NCI-H2227 (cell line): ENCODE measurements around the gene ADAM10.

ENCODE experiments used
- DNase-seq: peaks from one replicate; lab custom pipeline; 2025; ENCODE audit not compliant: unreplicated experiment; lab: John Stamatoyannopoulos, UW

The ADAM10 gene

DNA sequence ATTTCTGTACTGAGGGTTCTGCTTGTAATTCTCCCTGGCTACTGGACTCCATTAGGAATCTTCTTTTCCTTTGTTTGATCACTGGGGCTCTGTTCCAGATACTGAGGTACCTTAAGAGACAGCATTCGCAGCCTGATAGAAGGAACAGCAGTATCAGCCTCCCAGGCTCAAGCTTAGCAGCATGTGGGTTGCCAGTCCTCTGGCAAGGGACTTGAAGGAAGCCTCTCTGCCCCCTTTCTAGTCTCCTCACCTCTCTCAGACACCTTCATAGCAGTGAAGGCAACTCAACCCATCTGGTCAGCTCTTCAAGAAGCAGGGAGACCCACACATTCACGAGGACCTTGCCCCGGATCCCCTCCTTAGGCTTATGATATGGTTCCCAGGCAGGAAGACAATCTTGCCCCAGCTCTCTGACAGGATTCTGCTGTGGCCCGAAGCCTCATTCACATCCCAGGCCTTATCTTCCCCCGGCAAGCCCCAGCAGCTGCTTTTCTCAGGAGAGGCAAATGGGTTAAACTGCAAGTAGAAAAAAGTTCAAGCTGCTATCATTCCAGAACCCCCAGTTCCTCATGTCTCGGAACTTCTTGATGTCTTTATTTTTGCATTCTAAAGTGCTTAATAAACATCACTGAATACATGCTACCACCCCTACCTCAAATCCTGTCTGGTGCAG is 164.6 kb downstream of the ADAM10 start:
- DNase-seq: no peak

GRCh38 chr15:58583171-58583908 is 166.2 kb downstream of the ADAM10 start:
- DNase-seq: no peak

GRCh38 chr15:58582160-58582559 is 167.3 kb downstream of the ADAM10 start:
- DNase-seq: no peak

DNA sequence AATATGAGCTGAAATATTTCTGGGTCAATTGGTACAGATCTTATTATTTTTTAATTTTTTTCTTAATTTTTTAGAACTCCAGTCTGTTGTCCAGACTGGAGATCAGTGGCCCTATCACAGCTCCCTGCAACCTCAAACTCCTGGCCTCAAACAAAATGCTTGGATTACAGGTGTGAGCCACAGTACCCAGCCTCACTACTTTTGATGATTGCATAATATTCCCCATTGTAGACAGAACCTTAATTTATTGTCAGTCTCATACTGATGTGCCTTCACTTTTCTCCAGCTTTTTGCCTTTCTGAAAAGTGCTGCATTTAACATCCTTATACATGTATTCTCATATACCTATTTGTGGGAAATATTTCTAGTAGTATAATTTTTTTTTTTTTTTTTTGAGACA is 172.8 kb downstream of the ADAM10 start:
- DNase-seq: no peak

DNA sequence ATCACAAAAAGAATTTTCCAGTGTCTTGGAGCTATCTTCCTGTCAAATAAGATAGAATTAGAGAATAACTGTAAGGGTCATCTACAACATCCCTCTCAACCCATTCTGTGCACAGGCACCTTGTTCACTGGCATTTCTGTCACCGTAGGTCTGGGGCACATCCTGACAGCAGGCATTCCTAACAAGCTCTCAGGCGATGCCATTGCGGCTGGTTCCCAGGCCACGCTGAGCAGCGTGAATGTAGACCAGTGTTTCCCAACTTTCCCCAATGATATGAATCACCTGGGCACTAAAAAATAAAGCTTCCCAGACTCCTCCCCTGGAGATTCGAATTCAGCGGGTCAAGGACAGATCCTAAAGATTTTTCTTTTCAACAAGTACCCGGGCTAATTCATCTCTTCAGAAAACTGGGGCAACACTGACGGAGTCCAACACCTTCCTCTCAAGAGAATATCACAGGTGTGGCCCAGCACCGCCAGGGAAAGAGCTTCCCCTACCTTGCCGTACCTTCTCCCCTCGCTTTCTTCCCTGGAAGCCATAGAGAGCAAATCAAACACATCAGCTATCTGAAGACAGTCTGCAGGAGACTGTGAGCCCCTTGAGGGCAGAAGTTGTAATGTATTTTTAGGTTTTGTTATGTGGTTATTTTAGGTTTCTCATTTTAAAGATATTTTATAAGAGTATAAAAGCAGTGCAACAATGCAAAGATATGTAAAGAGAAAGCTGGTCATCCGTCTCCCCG is 174.3 kb downstream of the ADAM10 start:
- DNase-seq: no peak

DNA sequence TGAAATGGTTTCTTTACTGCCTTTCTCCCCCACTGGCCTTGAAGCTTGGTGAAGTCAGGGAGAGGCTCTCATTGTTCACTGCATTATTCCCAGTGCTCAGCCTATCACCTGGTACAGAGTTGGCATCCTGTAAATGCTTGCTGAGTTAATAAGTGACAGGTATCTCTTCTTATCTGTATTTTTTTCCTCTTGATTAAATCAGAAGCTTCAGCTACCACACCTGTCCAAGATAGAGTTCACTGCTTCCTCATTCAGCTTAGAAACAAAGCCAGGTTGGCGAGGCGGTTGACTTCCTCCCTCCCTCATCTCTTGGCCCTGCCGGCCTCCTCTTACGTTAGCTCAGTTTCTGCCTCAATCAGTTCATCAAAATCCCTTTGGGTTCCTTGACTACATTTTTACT is 174.9 kb downstream of the ADAM10 start:
- no peak for DNase-seq

- no peak for DNase-seq
Measured at GRCh38 chr15:58573270-58573669, 176.2 kb downstream of the ADAM10 start.

- no peak for DNase-seq
Measured at GRCh38 chr15:58572521-58572920, 177.0 kb downstream of the ADAM10 start.

- no peak for DNase-seq
Measured at GRCh38 chr15:58571491-58571890, 178.0 kb downstream of the ADAM10 start.

DNA sequence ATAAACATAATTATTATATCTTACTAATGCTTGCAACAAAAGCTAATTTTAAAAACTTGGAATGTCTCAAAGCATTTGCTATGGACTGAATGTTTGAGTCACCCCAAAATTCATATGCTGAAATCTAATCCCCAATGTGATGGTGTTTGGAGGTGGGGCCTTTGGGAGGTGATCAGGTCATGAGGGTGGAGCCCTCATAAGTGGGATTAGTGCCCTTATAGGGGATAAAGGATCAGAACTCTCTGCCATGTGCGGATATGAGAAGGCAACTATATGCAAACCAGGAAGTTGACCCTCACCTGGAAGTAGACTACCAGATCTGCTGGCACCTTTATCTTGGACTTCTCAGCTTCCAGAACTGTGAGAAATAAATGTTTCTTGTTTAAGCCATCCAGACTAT is 180.1 kb downstream of the ADAM10 start:
- DNase-seq: no peak

DNA sequence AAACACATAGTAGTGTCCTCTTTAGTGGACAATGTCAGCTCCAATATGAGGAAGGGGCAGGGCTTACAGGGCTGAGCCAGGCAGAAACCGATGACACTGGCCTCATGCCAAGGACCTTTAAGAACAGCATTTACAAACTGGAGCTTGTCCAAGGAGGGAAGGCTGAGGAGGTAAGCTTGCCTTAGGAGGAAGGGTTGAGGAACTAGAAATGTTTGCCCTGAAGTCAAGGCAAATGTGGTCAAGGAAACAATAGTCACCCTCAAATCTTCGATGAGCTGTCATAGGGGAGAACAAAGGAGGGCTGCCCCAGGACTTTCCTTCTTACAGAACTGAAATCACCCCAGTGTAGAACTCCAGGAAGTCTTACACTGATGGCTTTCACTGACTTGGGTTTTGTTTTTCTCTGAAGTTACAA is 181.3 kb downstream of the ADAM10 start:
- DNase-seq: no peak

DNA sequence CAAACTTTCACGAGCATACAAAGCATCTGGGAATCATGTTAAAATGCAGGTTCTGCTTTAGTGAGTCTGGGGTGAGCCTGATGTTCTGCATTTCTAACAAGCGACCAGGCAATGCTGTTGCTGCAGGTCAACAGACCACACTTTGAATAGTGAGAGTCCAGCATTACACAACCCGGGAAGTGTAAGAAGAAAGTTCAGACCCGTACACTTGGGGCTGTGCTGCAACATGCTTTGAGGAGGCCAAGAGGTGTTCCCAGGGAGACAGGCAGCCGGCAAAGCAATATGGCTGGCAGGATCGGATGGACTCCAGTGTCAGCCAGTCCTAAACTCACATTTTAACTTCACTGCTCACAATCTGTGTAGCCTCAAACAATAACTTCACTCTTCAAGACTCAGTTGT is 183.5 kb downstream of the ADAM10 start:
- no peak for DNase-seq

GRCh38 chr15:58565619-58566018 is 183.9 kb downstream of the ADAM10 start:
- DNase-seq: no peak

GRCh38 chr15:58564981-58565380 is 184.5 kb downstream of the ADAM10 start:
- DNase-seq: no peak

GRCh38 chr15:58562135-58562534 is 187.4 kb downstream of the ADAM10 start:
- no peak for DNase-seq

DNA sequence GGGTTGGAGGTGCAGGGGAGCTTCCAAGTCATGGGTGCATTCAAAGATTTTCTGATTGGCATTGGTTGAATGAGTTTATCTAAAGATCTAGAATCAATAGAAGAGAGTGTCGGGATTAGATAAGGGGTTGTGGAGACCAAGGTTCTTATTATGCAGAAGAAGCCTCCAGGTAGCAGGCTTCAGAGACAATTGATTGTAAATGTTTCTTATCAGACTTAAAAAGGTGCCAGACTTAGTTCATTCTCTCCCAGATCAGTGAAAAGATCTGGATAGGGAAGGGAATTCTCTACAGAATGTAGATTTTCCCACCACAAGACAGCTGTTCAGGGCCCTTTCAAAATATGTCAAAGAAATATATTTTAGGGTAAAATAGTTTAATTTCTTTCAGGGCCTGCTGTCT is 188.2 kb downstream of the ADAM10 start:
- no peak for DNase-seq

GRCh38 chr15:58559904-58560588 is 189.5 kb downstream of the ADAM10 start:
- DNase-seq: no peak

- no peak for DNase-seq
Measured at GRCh38 chr15:58558777-58559176, 190.7 kb downstream of the ADAM10 start.

DNA sequence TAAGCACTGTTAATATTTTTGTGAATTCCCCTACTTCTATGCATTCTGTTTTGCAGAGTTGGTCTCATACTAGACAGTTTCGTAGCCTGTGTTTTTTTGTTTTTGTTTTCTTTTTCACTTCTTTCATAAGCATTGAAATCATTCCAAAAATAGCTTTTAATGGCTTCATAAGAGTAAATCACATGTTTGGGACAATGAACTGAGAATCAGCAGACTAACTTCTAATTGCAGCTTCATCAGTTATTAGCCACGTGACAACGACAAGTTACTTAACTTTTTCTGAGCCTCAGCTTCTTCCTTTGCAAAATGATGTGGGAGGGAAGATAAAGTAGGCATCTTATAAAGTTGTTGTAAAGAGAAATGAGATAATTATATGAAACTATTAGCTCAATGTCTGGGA is 193.0 kb downstream of the ADAM10 start:
- no peak for DNase-seq

- no peak for DNase-seq
Measured at GRCh38 chr15:58556028-58556361, 193.5 kb downstream of the ADAM10 start.

GRCh38 chr15:58555162-58556027 is 194.1 kb downstream of the ADAM10 start:
- peak; percentile 17 for DNase-seq
